ENCODE measurements around the gene SLCO3A1. TPM values are rescaled to one million over a fixed set of nuclear protein-coding genes. Genes with fewer than 3 reads are reported as not detected.
A peak's percentile ranks its signal among the peaks of the same experiment; 100 is the strongest.

Gene SLCO3A1
- 5.1 TPM for polyA plus RNA-seq (ENCODE audit: insufficient read length)

GRCh38 chr15:91853511-91853947 lies at the start of gene SLCO3A1:
Gene SLCO3A1 (plus strand): TSS chr15:91853708.
- peak; percentile 67 for DNase-seq

- no peak for DNase-seq
Measured at GRCh38 chr15:91807122-91807521, 46.4 kb upstream of the SLCO3A1 start.

GRCh38 chr15:91813924-91814323 lies 39.6 kb upstream of the SLCO3A1 start:
- DNase-seq, result no peak

GRCh38 chr15:91816942-91817341 lies 36.6 kb upstream of the SLCO3A1 start:
- DNase-seq, result no peak

- DNase-seq, result no peak
Measured at GRCh38 chr15:91821458-91821857, 32.0 kb upstream of the SLCO3A1 start.

- DNase-seq, result no peak
Measured at GRCh38 chr15:91824256-91824655, 29.3 kb upstream of the SLCO3A1 start.

GRCh38 chr15:91826443-91826842 lies 27.1 kb upstream of the SLCO3A1 start:
- no peak for DNase-seq

- no peak for DNase-seq
Measured at GRCh38 chr15:91833056-91833455, 20.5 kb upstream of the SLCO3A1 start.

- no peak for DNase-seq
Measured at GRCh38 chr15:91839867-91840266, 13.6 kb upstream of the SLCO3A1 start.

GRCh38 chr15:91841861-91842260 lies 11.6 kb upstream of the SLCO3A1 start:
- DNase-seq, result no peak

- no peak for DNase-seq
Measured at GRCh38 chr15:91844341-91844740, 9.2 kb upstream of the SLCO3A1 start.

GRCh38 chr15:91844928-91845327 lies 8.6 kb upstream of the SLCO3A1 start:
- DNase-seq, result no peak

GRCh38 chr15:91845720-91846119 lies 7.8 kb upstream of the SLCO3A1 start:
- DNase-seq, result no peak

- DNase-seq, result no peak
Measured at GRCh38 chr15:91849180-91849579, 4.3 kb upstream of the SLCO3A1 start.

- no peak for DNase-seq
Measured at GRCh38 chr15:91849749-91850161, 3.8 kb upstream of the SLCO3A1 start.

- peak; percentile 79 for DNase-seq
Measured at GRCh38 chr15:91852741-91853510, 582 bp upstream of the SLCO3A1 start.

- DNase-seq, result no peak
Measured at GRCh38 chr15:91853948-91854638, 585 bp downstream of the SLCO3A1 start.

- no peak for DNase-seq
Measured at GRCh38 chr15:91854639-91854990, 1.1 kb downstream of the SLCO3A1 start.

GRCh38 chr15:91855241-91855640 lies 1.7 kb downstream of the SLCO3A1 start:
- no peak for DNase-seq

- DNase-seq, result no peak
Measured at GRCh38 chr15:91855684-91856489, 2.4 kb downstream of the SLCO3A1 start.

- no peak for DNase-seq
Measured at GRCh38 chr15:91857224-91857585, 3.7 kb downstream of the SLCO3A1 start.

- no peak for DNase-seq
Measured at GRCh38 chr15:91857772-91858171, 4.3 kb downstream of the SLCO3A1 start.

- no peak for DNase-seq
Measured at GRCh38 chr15:91860498-91860897, 7.0 kb downstream of the SLCO3A1 start.

Measured in hindlimb muscle (tissue), 1 donor.